Neuronal stem cell (in vitro differentiated cells): ENCODE measurements around the gene RAB11FIP3.

Experiments used
- DNase-seq: peaks from one replicate; pipeline ENCODE4 v3.0.0-alpha.2; 2013; ENCODE audit warnings: low spot score
- H2AFZ ChIP-seq: one replicate; pipeline ENCODE4 v1.6.1; 2013; ENCODE audit warnings: mild to moderate bottlenecking, low read length, inconsistent platforms
- H2AK5ac ChIP-seq: 2 replicates; pipeline ENCODE4 v1.6.1; 2013; ENCODE audit warnings: low read depth, mild to moderate bottlenecking, inconsistent platforms, low read length, moderate library complexity, mixed read lengths
- H2BK120ac ChIP-seq: 2 replicates; pipeline ENCODE4 v1.6.1; 2013; ENCODE audit warnings: low read depth, mild to moderate bottlenecking, inconsistent platforms, low read length, moderate library complexity, mixed read lengths
- H2BK12ac ChIP-seq: one replicate; pipeline ENCODE4 v1.6.1; 2013; ENCODE audit warnings: low read length, inconsistent platforms
- H2BK15ac ChIP-seq: 2 replicates; pipeline ENCODE4 v1.6.1; 2013; ENCODE audit warnings: mild to moderate bottlenecking, low read length, inconsistent platforms, mixed read lengths
- H2BK5ac ChIP-seq: one replicate; pipeline ENCODE4 v1.6.1; 2013; ENCODE audit warnings: inconsistent platforms, mild to moderate bottlenecking, low read length, moderate library complexity
- H3K14ac ChIP-seq: one replicate; pipeline ENCODE4 v1.6.1; 2013; ENCODE audit warnings: low read length, inconsistent platforms
- H3K18ac ChIP-seq: 2 replicates; pipeline ENCODE4 v1.6.1; 2013; ENCODE audit warnings: low read length, inconsistent platforms
- H3K23ac ChIP-seq: 2 replicates; pipeline ENCODE4 v1.6.1; 2013; ENCODE audit warnings: low read depth, mild to moderate bottlenecking, mixed read lengths, low read length, inconsistent platforms; ENCODE audit not compliant: poor library complexity
- H3K27ac ChIP-seq: replicated peaks from 3 replicates; pipeline ENCODE4 v1.5.1; 2013; ENCODE audit warnings: low read length, inconsistent platforms
- H3K27me3 ChIP-seq, 3 experiments: 2 replicates each; pipeline ENCODE4 v1.6.1; 2013; ENCODE audit warnings: low read length in 3 of 3, mild to moderate bottlenecking in 2 of 3, inconsistent platforms in 1 of 3, low read depth in 1 of 3, mixed read lengths in 1 of 3, moderate library complexity in 1 of 3; ENCODE audit not compliant: control insufficient read depth in 3 of 3, insufficient read depth in 3 of 3
- H3K36me3 ChIP-seq, 2 donors: replicated peaks in 1 of 2; 2 replicates each; pipeline ENCODE4 v1.6.1; 2013; ENCODE audit warnings: low read length in 2 of 2; ENCODE audit not compliant: control insufficient read depth in 2 of 2, insufficient read depth in 2 of 2
- H3K4ac ChIP-seq: 2 replicates; pipeline ENCODE4 v1.6.1; 2013; ENCODE audit warnings: inconsistent platforms, mild to moderate bottlenecking, low read length, moderate library complexity
- H3K4me1 ChIP-seq, 2 donors: 1 replicate in 1 of 2; 2 replicates in 1 of 2; pipeline ENCODE4 v1.6.1; 2013; ENCODE audit warnings: low read length in 2 of 2, low read depth in 1 of 2; ENCODE audit not compliant: control insufficient read depth in 2 of 2, insufficient read depth in 1 of 2
- H3K4me2 ChIP-seq: one replicate; pipeline ENCODE4 v1.6.1; 2013; ENCODE audit warnings: mild to moderate bottlenecking, low read length, inconsistent platforms; ENCODE audit not compliant: insufficient read depth, poor library complexity, severe bottlenecking
- H3K4me3 ChIP-seq, 2 donors: 2 replicates each; pipeline ENCODE4 v1.5.1; 2013; ENCODE audit warnings: low read length in 2 of 2, mild to moderate bottlenecking in 2 of 2, inconsistent platforms in 1 of 2, moderate library complexity in 1 of 2
- H3K79me1 ChIP-seq: one replicate; pipeline ENCODE4 v1.6.1; 2013; ENCODE audit warnings: low read depth, mild to moderate bottlenecking, inconsistent platforms, low read length, moderate library complexity
- H3K9ac ChIP-seq: one replicate; pipeline ENCODE4 v1.6.1; 2013; ENCODE audit warnings: mild to moderate bottlenecking, low read depth, low read length, inconsistent platforms; ENCODE audit not compliant: poor library complexity
- H3K9me3 ChIP-seq, 2 donors: replicated peaks in 1 of 2; 2 replicates each; pipeline versions ENCODE3 to v1.6.1; 2013; ENCODE audit warnings: low read length in 2 of 2, mild to moderate bottlenecking in 2 of 2, inconsistent platforms in 1 of 2, low read depth in 1 of 2, mixed read lengths in 1 of 2, moderate library complexity in 1 of 2; ENCODE audit not compliant: control insufficient read depth in 2 of 2, insufficient read depth in 1 of 2
- H4K8ac ChIP-seq: one replicate; pipeline ENCODE4 v1.6.1; 2013; ENCODE audit warnings: low read depth, mild to moderate bottlenecking, inconsistent platforms, low read length, moderate library complexity
- H4K91ac ChIP-seq: one replicate; pipeline ENCODE4 v1.6.1; 2013; ENCODE audit warnings: low read length, low read depth, mild to moderate bottlenecking, inconsistent platforms; ENCODE audit not compliant: poor library complexity
- WGBS, 2 donors: extraction: QIAGEN DNeasy Blood & Tissue Kit; methylation state at CpG; one replicate each; pipeline ENCODE4 v1.1.7; 2013; ENCODE audit warnings: missing lambda C conversion rate in 2 of 2, mixed read lengths in 1 of 2; ENCODE audit not compliant: insufficient read length in 2 of 2, insufficient replicate concordance in 1 of 2; ENCODE audit errors: extremely low coverage in 2 of 2; 5-methylcytosine and 5-hydroxymethylcytosine counted together

Gene RAB11FIP3

GRCh38 chr16:561413-561794, 136.0 kb downstream of the RAB11FIP3 start:
- H3K4me3 ChIP-seq: no peak overlapping the region
- peaks cover 6% of the 10 kb centered on the region for H3K79me1 ChIP-seq
- peaks cover 0 to 23% of the 10 kb centered on the region in 2 donors for H3K4me1 ChIP-seq
- no peak overlapping the region for H3K9ac ChIP-seq
- DNase-seq: no peak
- no peak overlapping the region for H2AFZ ChIP-seq
- H2AK5ac ChIP-seq: peak overlapping the region; percentile 98
- H3K23ac ChIP-seq: peak overlapping the region; percentile 95
- H3K27ac ChIP-seq: no peak overlapping the region
- peak overlapping the region; percentile 66 for H2BK5ac ChIP-seq
- peak overlapping the region; percentile 30 for H4K91ac ChIP-seq
- no CpG with 5 or more reads among the region's 15 CpGs for WGBS, 2 donors
- H2BK12ac ChIP-seq: no peak overlapping the region
- no peak overlapping the region for H3K4me2 ChIP-seq
- H3K4ac ChIP-seq: no peak overlapping the region
- H3K9me3 ChIP-seq: peaks cover 0 to 2% of the 10 kb centered on the region in 2 donors
- no peaks in the 10 kb centered on the region for H3K36me3 ChIP-seq
- H3K27me3 ChIP-seq: peaks cover 14 to 59% (median 44%) of the 10 kb centered on the region in 3 experiments
- peak overlapping the region; percentile 47 for H3K14ac ChIP-seq
- no peak overlapping the region for H4K8ac ChIP-seq
- peak overlapping the region; percentile 81 for H2BK120ac ChIP-seq
- peak overlapping the region; percentile 89 for H2BK15ac ChIP-seq
- H3K18ac ChIP-seq: peak overlapping the region; percentile 64

DNA sequence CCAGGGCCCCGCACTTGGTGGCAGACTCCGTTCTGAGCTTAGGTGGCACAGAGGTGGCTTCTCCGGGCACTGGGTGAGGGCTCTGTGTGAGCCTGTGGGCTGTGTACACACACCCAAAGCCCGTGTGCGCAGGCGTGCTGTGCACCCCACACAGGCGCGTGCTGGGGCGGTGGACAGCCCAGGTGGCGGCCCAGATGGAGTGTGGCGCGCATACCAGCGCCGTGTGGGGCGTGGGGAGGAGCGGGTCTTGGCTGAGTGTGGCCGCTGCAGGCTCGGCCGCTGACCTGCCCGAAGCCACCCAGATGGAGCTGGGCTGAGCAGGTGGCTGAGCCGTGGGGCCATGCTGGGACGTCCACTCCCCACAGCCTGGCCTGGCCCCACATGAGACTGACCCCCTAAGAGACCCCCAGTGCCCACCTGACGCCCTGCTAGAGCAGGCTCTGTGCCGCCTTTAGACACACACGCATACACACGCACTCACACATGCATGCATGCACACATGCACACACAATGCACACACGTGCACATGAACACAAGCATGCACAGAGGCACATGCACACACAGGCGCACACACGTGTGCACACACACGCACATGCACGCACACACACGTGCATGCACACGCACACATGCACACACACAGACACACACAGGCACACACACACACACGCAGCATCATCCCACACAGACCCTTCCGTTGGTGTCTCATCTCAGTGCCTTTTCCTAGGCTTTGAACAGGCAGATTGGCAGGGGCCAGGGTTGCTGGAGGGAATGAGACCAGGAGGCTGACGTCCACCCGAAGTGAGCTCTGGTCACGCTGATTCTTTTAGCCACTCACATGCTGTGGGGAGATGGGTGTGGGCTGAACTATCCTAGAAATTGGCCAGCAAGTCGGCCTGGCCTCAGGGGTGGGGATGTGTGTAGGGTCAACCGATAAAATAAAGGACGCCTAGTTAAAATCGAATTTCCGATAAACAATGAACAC, 136.8 kb downstream of the RAB11FIP3 start:
- Histone ChIP-seq H3K27ac (no peak overlapping the region), H3K23ac (peak overlapping the region; percentile 95), H3K14ac (peak overlapping the region; percentile 31), H2BK12ac (peak overlapping the region; percentile 98), H3K36me3 (no peaks in the 10 kb centered on the region), H3K9me3 (peaks cover 0 to 2% of the 10 kb centered on the region in 2 donors), H3K79me1 (peaks cover 6% of the 10 kb centered on the region), H3K18ac (peak overlapping the region; percentile 64), H2AFZ (no peak overlapping the region), H2BK5ac (peak overlapping the region; percentile 66), H2AK5ac (peak overlapping the region; percentile 98), H4K91ac (peak overlapping the region; percentile 30), H3K4ac (no peak overlapping the region), H3K27me3 (peaks cover 14 to 58% (median 44%) of the 10 kb centered on the region in 3 experiments), H2BK120ac (peak overlapping the region; percentile 81), H3K4me3 (peak overlapping the region in 1 of 2 donors; percentile 70), H3K4me2 (no peak overlapping the region), H3K9ac (peak overlapping the region; percentile 74), H4K8ac (peak overlapping the region; percentile 29), H3K4me1 (peaks cover 0 to 30% of the 10 kb centered on the region in 2 donors), H2BK15ac (peak overlapping the region; percentile 89)
- no CpG with 5 or more reads among the region's 43 CpGs for WGBS, 2 donors
- no peak for DNase-seq

- H3K27me3 ChIP-seq: peaks cover 14 to 49% (median 43%) of the 10 kb centered on the region in 3 experiments
- H3K4ac ChIP-seq: no peak overlapping the region
- peak overlapping the region; percentile 63 for H2AK5ac ChIP-seq
- H3K79me1 ChIP-seq: peaks cover 5% of the 10 kb centered on the region
- H3K4me3 ChIP-seq: no peak overlapping the region
- peak overlapping the region; percentile 89 for H2BK15ac ChIP-seq
- H2BK120ac ChIP-seq: no peak overlapping the region
- H2BK5ac ChIP-seq: no peak overlapping the region
- peak overlapping the region; percentile 55 for H3K23ac ChIP-seq
- peaks cover 0 to 2% of the 10 kb centered on the region in 2 donors for H3K9me3 ChIP-seq
- H3K14ac ChIP-seq: no peak overlapping the region
- WGBS, 2 donors: no CpG with 5 or more reads among the region's 30 CpGs
- H4K8ac ChIP-seq: no peak overlapping the region
- H3K4me1 ChIP-seq: peaks cover 0 to 30% of the 10 kb centered on the region in 2 donors
- no peak overlapping the region for H2AFZ ChIP-seq
- no peak overlapping the region for H3K27ac ChIP-seq
- peak overlapping the region; percentile 58 for H2BK12ac ChIP-seq
- no peak overlapping the region for H3K18ac ChIP-seq
- no peaks in the 10 kb centered on the region for H3K36me3 ChIP-seq
- no peak overlapping the region for H3K9ac ChIP-seq
- no peak for DNase-seq
- no peak overlapping the region for H3K4me2 ChIP-seq
- no peak overlapping the region for H4K91ac ChIP-seq
These were observed 137.7 kb downstream of the RAB11FIP3 start for GRCh38 chr16:563072-563644.
